Ureter (tissue), 1 donor: ENCODE data around the gene CRKL. TPM values are rescaled to one million over a fixed set of nuclear protein-coding genes. Genes with fewer than 3 reads are reported as not detected.
"Not testable (repeated sequence)": the region's sequence is repeated elsewhere in the genome, so short reads cannot be mapped to it uniquely, and the experiment has no call there.

Source experiments
- DNase-seq: peaks from one replicate; pipeline ENCODE4 v3.0.0-alpha.2; 2020; ENCODE audit warnings: low spot score
- total RNA-seq: library from RNA; stranded (reverse); gene quantifications from one replicate; pipeline ENCODE4 v1.2.4, GENCODE V29; 2023
- donor health status: DM: yes; HTN: yes; CAD: no.

Gene CRKL
- total RNA-seq, 1 donor from 2014 or later: 64.8 TPM

GRCh38 chr22:20933910-20934309 lies 16.7 kb downstream of the CRKL start:
- no peak for DNase-seq

- not testable (repeated sequence) for DNase-seq
Observed at GRCh38 chr22:20935049-20935448, 17.8 kb downstream of the CRKL start.

DNA sequence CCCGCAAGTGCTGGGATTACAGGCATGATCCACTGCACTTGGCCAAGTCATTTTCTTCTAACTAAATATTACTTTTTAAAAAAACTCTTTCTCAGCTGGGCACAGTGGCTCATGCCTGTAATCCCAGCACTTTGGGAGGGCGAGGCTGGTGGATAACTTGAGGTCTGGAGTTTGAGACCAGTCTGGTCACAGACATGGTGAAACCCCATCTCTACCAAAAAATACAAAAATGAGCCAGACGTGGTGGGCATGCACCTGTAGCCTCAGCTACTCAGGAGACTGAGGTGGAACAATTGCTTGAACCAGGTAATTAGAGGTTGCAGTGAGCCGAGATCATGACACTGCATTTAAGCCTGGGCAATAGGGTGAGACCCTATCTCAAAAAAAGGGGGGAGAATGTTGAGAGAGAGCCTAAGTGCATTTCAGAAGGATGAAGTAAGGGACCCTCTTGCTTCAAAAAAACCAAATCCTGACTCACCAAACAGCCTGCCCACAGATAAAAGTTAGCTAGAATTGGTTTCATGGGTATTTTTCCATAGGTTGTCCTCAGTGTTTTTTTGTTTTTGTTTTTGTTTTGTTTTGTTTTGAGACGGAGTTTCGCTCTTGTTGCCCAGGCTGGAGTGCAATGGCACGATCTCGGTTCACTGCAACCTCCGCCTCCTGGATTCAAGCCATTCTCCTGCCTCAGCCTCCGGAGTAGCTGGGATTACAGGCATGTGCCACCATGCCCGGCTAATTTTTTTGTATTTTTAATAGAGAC lies 18.8 kb downstream of the CRKL start:
- not testable (repeated sequence) for DNase-seq

- DNase-seq: no peak
Observed at GRCh38 chr22:20937031-20937793, 20.0 kb downstream of the CRKL start.

- DNase-seq: no peak
Observed at GRCh38 chr22:20937794-20938671, 20.8 kb downstream of the CRKL start.

- not testable (repeated sequence) for DNase-seq
Observed at GRCh38 chr22:20939457-20940185, 22.4 kb downstream of the CRKL start.

DNA sequence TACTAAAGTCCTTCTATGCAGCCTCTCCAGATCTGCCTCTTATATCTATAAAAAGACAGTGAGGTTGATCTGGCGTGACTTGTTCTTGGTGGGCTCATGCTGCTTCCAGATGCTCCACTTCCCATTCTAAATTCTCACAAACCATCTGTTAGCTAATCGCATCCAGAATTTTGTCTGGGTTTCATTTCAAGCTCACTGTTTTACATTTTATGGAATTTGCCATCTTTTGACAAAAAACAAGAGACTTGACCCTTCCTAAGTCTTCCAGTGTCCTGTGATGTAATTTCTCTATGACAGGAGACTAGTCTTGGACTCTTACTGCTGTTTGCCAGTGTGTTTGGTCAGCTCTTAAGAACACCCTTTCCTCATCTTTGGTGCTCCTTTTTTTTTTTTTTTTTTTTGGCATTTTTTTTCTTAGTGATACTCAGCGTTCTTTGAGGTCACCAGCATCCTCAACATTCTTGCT lies 23.0 kb downstream of the CRKL start:
- DNase-seq: no peak

GRCh38 chr22:20940904-20941385 lies 23.7 kb downstream of the CRKL start:
- no peak for DNase-seq

- DNase-seq: not testable (repeated sequence)
Observed at GRCh38 chr22:20942203-20942902, 25.1 kb downstream of the CRKL start.

GRCh38 chr22:20943104-20943933 lies 26.1 kb downstream of the CRKL start:
- no peak for DNase-seq

GRCh38 chr22:20944042-20944441 lies 26.8 kb downstream of the CRKL start:
- no peak for DNase-seq

DNA sequence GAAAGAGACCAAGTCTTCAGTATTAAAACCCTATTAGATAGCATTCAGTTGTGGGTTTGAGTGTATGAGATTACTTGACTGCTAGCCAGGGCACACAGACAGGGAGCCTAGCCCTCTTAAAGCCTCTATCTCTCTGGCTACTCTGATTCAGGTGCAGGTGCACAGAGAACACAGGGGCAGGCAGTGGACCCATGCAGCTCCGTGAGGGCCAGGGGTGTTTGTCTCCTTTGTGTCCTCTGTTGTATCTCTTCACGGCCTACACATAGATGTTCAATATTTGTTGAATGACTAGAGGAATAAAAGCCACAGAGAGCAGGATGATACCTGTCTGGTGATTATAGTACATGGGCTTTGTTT lies 28.3 kb downstream of the CRKL start:
- no peak for DNase-seq

GRCh38 chr22:20946080-20946986 lies 29.1 kb downstream of the CRKL start:
- no peak for DNase-seq

- DNase-seq: no peak
Observed at GRCh38 chr22:20946991-20947390, 29.8 kb downstream of the CRKL start.

DNA sequence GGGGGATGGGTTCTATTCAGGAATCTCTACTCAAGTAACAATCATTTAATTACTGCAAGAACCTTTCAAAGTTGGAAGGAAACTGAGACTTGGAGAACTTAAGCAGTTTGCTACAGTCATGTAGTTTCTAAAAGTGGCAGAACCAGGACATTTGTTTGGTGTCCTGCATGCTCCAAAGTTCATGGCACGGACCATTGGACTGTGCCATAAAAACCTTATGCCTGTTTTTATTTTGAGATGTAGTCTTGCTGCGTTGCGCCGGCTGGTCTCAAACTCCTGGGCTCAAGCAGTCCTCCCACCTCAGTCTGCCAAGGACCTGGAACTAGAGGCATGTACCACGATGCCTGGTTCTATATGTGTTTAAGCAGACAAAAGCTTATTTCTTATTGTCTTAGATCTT lies 31.2 kb downstream of the CRKL start:
- DNase-seq: no peak

DNA sequence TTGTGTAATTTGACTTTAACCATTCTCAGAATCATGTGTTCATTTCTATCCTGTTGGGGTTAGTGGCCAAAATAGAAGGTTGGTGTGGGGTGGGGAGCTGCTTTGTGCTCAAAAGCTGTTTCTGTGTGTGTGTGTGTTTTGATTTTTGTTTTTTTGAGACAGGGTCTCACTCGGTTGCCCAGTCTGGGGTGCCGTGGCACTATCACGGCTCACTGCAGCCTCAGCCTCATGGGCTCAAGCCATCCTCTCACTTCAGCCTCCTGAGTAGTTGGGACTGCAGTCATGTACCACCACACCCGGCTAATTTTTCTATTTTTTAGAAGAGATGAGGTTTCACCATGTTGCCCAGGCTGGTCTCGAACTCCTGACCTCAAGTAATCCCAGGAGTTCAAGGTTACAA lies 31.8 kb downstream of the CRKL start:
- DNase-seq: no peak

DNA sequence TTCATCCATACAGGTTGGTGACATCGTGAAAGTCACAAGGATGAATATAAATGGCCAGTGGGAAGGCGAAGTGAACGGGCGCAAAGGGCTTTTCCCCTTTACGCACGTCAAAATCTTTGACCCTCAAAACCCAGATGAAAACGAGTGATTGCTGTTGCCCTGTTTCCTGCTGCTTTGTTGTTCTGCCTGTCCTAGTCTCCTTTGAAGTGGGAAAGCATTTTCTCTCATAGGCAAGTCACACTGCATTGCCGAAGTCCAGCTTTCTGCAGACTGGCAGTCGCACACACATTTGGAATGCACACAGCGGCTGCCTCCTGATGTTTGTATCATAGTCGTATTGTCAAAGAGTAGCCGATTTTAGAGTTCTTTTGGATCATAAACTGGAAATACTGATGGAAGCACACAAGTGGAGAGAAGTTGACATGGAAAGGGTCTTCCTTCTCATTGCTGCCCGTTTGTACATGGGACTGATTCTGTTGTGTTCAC lies 32.5 kb downstream of the CRKL start:
- DNase-seq: no peak

GRCh38 chr22:20951151-20951931 lies 34.1 kb downstream of the CRKL start:
- DNase-seq: no peak
